Kidney glomerular epithelial cell (primary cell): ENCODE results near the gene ZNF121.
A peak's percentile ranks its signal among the peaks of the same experiment; 100 is the strongest.

Source experiments
- DNase-seq: peaks from one replicate; lab custom pipeline; 2025; lab: John Stamatoyannopoulos, UW

ZNF121 gene

DNA sequence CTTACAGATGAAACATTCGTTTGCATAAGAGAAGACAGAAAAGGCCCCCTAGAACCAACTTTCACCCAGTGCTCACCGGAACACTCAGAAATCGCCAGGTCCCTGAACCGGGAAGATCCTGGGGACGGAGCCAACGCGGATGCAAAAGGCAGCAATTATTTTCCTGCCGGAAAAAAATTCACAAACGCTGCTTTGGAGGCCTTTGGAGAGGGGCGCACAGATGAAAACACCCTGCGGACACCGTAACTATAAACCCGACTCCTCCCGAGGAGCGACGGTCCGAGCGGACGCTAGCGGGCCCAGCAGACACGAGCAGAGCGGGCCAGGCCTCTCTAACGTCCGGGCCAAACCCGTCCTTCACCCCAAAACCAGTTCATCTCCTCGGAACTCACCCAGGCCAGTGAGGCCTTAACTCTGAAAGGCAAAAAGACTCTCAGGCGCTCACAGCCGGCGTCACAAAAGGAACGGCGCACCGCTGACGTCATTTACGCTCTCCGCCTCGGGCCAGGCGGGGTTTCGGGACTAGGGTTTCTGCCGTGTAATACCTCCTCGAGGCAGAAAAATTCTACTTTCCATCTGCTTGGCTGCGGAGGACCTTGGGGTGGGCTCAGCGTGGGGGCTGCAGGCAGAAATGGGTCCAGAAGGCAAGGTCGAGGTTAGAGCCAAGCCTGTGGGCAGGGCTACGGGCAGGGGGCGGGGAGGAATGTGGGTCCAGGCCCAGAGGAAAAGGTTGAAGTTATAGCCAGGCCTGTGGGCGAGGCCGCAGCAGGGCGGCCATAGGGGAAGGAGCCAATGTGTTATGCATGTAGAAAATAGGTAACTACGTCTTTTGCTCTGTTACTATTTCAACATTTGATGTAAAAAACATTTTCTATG lies 45.9 kb downstream of the ZNF121 start, which contains the start of gene ZNF426:
ZNF426 (minus strand) TSS at position 463 of the 876 bp plus-strand sequence. CDS start 2,413 bp downstream, outside the sequence.
- DNase-seq = peak; percentile 84

DNA sequence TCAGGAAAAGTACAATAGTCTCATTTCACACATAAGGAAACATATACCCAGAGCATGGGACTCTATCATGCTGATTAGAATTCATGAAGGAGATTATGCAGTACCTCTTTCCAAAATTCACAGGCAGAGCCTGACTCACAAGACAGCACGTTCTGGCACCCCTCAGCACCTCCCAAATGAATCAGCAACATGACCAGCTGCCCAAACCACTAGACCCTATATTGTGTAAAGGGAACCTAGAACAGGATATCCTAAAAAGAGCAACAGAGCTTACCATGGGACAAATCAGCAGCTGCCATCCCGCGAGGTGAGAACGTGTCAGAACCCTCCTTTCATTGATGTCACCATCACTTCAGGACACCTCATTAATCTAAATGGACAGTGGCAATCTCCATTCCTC lies 48.4 kb downstream of the ZNF121 start:
- DNase-seq = no peak

GRCh38 chr19:9531933-9532332 lies 52.4 kb downstream of the ZNF121 start:
- no peak for DNase-seq

DNA sequence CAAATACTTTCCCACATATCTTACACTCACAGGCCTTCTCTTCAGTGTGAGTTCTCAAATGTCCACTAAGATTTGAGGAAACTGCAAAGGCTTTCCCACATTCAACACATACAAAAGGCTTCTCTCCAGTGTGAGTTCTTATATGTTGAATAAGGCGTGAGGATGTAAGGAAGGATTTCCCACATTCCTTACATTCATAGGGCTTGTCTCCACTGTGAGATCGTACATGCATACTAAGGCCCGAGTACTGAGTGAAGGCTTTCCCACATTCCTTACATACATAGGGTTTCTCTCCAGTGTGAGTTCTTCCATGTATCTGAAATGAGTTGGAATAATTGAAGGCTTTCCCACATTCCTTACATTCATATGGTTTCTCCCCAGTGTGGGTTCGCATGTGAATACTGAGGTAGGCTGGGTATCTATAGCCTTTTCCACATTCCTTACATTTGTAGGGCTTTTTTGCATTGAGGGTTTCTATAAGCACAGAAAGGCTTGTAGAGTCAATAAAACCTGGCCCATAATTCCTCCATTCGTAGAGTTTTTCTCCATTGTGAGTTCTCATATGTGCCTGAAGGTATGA lies 55.5 kb downstream of the ZNF121 start:
- DNase-seq = no peak

DNA sequence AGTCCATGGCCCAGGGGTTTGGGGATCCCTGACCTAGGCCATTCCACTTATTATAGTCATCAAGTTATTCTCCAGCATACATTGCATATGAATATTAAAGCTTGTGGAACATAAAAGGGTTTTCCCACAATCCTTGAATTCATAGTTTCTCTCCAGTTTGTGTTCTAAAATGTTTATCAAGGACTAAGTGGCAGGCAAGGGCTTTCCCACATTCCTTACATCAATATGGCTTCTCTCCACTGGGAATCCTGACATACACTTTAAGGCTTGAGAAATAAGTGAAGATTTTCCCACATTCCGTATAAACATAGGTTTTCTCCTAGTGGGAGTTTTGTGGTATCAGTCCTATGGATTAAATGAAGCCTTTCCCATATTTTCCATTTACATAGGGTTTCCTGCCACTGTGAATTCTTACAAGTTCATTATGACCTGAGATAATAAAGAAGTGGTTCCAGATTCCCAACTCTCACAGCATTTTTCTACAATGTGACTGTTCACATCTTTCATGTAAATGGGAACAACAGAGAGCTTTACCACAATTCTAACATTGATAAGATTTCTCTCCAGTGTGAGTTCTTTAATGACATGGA lies 60.3 kb downstream of the ZNF121 start:
- DNase-seq = no peak
